Rectal smooth muscle tissue (tissue), 1 donor: ENCODE data around the gene TNS1.
A peak's percentile ranks its signal among the peaks of the same experiment; 100 is the strongest.
"Not testable (repeated sequence)": the region's sequence is repeated elsewhere in the genome, so short reads cannot be mapped to it uniquely, and the experiment has no call there.

Source experiments
- H3K27ac ChIP-seq: one replicate; pipeline ENCODE4 v1.7.0; 2013; ENCODE audit warnings: low read depth, low read length, inconsistent platforms
- H3K27me3 ChIP-seq: one replicate; pipeline ENCODE4 v1.7.0; 2013; ENCODE audit warnings: low read length; ENCODE audit not compliant: control insufficient read depth, insufficient read depth
- H3K36me3 ChIP-seq: one replicate; pipeline ENCODE4 v1.7.0; 2013; ENCODE audit warnings: low read length; ENCODE audit not compliant: control insufficient read depth, insufficient read depth
- H3K4me1 ChIP-seq: one replicate; pipeline ENCODE4 v1.7.0; 2013; ENCODE audit warnings: low read length; ENCODE audit not compliant: control insufficient read depth, insufficient read depth
- H3K4me3 ChIP-seq: one replicate; pipeline ENCODE4 v1.7.0; 2013; ENCODE audit warnings: low read length
- H3K9ac ChIP-seq: one replicate; pipeline ENCODE4 v1.7.0; 2013; ENCODE audit warnings: low read length

TNS1 gene

DNA sequence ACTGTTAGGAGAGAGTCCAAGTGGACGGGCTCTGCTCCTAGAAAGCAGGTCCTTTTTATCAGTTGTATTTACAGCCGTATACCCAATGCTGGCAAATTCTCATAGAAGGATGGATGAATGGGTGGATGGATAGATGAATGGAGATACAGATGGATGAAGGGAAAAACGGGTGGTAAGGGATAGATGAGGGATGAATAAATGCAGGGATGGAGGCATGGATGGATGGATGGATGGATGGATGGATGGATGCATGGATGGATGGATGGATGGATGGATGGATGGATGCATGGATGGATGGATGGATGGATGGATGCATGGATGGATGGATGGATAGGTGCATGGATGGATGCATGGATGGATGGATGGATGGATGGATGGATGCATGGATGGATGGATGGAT, 193.8 kb downstream of the TNS1 start:
- H3K4me1 ChIP-seq = peaks cover 36% of the 10 kb centered on the region
- not testable (repeated sequence) for H3K4me3 ChIP-seq, H3K27me3 ChIP-seq, H3K9ac ChIP-seq
- peaks cover 55% of the 10 kb centered on the region for H3K36me3 ChIP-seq
- peak overlapping the region; percentile 50 for H3K27ac ChIP-seq

DNA sequence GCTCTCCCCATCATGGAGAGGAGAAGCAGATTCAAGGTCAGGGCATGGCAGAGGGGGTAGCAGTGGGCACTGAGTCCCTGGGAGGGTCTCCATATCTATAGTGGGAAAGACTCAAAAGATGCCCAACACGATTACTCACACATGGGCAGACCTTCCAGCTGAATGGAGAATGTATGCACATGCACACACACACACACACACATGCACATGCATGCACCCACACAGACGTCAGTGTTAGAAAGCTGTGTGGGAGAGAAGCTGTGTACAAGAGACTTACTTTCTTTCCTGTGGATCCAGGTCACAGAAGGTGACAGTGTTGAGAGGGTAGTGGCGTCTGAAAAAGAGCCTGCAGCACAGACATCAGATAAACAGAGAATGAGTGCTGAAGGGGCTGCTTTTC, 194.5 kb downstream of the TNS1 start:
- H3K36me3 ChIP-seq = peaks cover 52% of the 10 kb centered on the region
- H3K4me1 ChIP-seq = peaks cover 36% of the 10 kb centered on the region
- H3K9ac ChIP-seq = no peak overlapping the region
- H3K4me3 ChIP-seq = no peak overlapping the region
- H3K27me3 ChIP-seq = no peaks in the 10 kb centered on the region
- peak overlapping the region; percentile 50 for H3K27ac ChIP-seq

DNA sequence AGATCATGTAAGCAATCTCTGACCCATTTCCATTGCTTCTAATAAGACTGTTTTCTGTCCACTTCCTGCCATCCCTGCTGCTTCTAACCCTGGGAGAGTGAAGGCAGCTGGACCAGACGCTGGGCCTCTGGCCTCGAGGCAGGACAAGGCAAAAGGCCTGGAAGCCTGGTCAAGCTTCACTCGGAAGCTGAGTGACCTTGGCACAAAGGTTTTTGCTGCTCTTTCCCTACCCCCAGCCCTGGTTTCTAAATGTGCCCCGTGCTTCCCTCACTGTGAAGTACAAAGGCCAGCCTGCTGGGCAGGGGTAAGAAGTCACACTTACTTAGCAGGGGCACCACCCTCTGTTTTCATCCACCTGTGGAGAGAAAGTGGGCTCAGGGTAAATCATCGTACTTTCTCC, 195.0 kb downstream of the TNS1 start:
- no peaks in the 10 kb centered on the region for H3K27me3 ChIP-seq
- H3K27ac ChIP-seq = peak overlapping the region; percentile 50
- H3K4me1 ChIP-seq = peaks cover 36% of the 10 kb centered on the region
- no peak overlapping the region for H3K4me3 ChIP-seq
- peaks cover 53% of the 10 kb centered on the region for H3K36me3 ChIP-seq
- no peak overlapping the region for H3K9ac ChIP-seq

DNA sequence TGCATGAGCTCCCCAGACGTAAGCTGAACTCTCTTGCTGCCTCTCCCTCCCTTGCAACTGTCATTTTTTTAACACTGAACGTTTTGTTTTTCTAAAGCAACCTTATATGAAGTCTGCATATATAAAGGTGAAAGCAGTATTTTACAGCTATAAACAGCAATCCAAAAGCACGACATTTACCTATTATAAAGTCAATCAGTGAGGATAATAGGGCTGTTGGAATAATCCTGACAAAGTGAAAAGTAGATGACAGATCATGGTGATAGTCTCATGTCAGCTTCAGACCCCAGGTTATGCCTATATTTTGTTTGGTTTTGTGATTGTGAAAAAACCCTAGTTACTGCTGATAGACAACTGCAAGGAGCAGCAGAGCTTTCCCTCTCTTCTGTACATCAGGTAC, 195.8 kb downstream of the TNS1 start:
- Histone ChIP-seq H3K4me1 (peaks cover 36% of the 10 kb centered on the region), H3K27me3 (no peaks in the 10 kb centered on the region), H3K36me3 (peaks cover 46% of the 10 kb centered on the region), H3K9ac (no peak overlapping the region), H3K27ac (peak overlapping the region; percentile 77), H3K4me3 (no peak overlapping the region)

DNA sequence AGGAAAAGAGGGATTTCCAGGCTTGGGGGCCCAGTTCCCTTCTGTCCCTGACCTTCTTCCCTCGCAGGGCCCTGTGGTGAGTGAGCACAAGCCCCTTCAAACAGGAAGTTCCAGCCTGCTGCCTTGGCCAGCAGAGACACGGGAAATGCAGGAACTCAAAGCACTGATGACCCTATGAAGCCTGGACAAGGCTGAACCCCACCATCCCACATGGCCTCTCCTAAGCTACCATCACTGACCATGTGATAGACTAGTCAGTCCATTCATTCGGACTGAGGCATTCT, 196.4 kb downstream of the TNS1 start:
- no peak overlapping the region for H3K4me3 ChIP-seq
- H3K27me3 ChIP-seq = no peaks in the 10 kb centered on the region
- H3K36me3 ChIP-seq = peaks cover 41% of the 10 kb centered on the region
- H3K9ac ChIP-seq = no peak overlapping the region
- peak overlapping the region; percentile 77 for H3K27ac ChIP-seq
- H3K4me1 ChIP-seq = peaks cover 36% of the 10 kb centered on the region

DNA sequence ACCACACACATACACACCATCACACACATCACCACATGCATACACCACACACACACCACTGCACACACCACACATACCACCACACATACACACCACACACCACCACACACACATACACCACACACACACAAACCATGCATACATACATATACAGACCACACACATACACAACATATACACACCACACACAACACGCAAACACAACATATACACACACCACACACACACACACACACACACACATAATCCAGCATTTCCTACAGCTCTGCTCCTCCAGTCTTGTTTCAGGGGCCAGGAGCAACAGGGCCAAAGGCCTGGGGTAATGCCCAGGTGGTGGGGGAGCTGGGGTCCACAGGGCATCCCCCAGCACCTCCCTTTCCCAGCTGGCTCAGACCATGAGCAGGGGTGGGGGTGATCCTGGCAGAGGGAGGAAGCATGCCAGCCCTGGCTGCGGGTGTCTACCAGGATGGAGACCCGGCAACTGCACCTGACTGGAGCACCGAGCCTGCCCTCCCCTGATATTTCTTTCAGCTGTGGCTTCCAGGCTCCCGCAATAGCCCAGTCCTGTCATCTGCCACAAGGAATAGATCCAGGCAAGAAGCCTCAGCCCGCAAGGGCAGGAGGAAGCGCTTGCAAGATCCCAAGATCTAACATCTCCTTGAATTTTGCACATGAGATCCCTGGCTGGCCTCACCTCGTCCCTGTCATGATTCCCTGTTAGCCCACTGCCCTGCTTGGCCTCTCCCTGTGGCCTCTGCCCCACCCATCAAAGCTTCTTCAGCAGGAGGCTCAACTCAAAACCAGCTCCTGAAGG, 196.9 kb downstream of the TNS1 start:
- Histone ChIP-seq H3K4me3 (no peak overlapping the region), H3K9ac (no peak overlapping the region), H3K27me3 (no peaks in the 10 kb centered on the region), H3K4me1 (peaks cover 36% of the 10 kb centered on the region), H3K36me3 (peaks cover 38% of the 10 kb centered on the region), H3K27ac (peak overlapping the region; percentile 77)

DNA sequence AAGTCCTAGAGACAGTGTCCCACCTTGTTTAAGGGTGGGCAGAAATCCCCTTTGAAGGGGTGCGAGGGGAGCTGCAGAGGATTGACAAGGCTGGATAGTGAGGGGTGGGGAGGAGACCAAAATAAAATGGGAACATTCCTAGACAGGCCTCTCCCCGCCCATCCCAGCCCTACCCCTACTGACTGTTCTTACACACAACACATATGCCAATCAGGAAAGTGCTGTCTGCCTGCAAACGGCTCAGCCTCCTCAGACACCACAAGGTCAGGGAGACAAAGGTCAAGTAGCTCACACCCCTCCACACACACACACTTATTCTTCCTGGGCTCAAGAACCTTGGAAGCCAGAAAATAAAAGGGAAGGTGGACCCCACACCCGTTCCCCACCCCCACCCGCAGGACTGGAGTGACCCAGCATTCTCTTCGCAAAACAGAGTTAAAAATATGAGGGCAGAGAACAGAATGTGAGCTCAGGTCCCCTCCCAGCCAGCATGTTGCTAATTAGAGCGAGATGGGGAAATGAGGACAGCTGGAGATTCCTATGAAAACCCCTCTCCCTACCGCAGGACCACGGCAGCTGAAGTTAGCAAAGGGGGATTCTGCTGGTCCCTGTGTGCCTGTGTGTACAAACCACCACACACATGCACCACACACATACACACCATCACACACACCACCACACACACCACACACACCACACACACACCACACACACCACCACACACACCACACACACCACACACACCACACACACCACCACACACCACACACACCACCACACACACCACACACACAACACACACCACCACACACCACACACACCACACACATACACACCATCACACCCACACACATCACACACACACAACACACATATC, 197.8 kb downstream of the TNS1 start:
- Histone ChIP-seq H3K27me3 (no peaks in the 10 kb centered on the region), H3K36me3 (peaks cover 32% of the 10 kb centered on the region), H3K4me1 (peaks cover 33% of the 10 kb centered on the region), H3K9ac (no peak overlapping the region), H3K4me3 (no peak overlapping the region), H3K27ac (peak overlapping the region; percentile 77)

DNA sequence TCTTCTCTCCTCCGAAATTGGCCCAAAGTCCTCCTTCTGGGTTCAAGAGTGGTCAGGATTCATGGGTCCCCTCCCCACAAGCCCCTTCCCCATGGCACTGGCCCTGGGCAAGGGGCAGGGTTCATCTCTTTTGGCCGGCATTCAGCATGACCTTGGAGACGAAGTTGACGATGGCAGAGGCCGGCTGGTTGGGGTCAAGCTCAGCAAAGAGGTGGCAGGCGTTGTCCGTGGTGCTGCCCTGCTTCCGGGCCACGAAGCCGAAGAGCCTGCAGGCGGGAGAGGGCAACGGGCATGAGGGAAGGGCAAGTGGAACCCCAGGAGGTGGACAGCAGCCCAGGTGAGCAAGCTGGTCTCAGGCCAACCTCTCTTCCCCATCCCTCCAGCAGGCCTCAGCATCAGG, 198.5 kb downstream of the TNS1 start:
- peak overlapping the region; percentile 21 for H3K27ac ChIP-seq
- peaks cover 31% of the 10 kb centered on the region for H3K4me1 ChIP-seq
- H3K9ac ChIP-seq = no peak overlapping the region
- H3K27me3 ChIP-seq = no peaks in the 10 kb centered on the region
- no peak overlapping the region for H3K4me3 ChIP-seq
- H3K36me3 ChIP-seq = peaks cover 25% of the 10 kb centered on the region

DNA sequence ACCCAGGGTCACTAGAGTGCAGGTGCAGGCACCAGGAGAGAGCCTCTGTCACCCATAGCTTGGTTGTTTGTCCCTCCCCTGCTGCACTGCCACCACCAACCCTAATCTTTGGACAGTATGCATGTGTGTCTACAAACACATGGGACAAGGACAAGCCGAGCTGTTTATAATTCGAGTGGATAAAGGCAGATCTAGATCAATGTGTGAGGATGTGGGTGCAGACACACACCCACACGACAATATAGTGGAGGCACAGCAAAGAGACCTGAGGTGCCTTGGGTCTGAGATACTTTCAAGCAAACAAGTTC, 199.2 kb downstream of the TNS1 start:
- H3K27ac ChIP-seq = no peak overlapping the region
- peaks cover 21% of the 10 kb centered on the region for H3K36me3 ChIP-seq
- peaks cover 28% of the 10 kb centered on the region for H3K4me1 ChIP-seq

DNA sequence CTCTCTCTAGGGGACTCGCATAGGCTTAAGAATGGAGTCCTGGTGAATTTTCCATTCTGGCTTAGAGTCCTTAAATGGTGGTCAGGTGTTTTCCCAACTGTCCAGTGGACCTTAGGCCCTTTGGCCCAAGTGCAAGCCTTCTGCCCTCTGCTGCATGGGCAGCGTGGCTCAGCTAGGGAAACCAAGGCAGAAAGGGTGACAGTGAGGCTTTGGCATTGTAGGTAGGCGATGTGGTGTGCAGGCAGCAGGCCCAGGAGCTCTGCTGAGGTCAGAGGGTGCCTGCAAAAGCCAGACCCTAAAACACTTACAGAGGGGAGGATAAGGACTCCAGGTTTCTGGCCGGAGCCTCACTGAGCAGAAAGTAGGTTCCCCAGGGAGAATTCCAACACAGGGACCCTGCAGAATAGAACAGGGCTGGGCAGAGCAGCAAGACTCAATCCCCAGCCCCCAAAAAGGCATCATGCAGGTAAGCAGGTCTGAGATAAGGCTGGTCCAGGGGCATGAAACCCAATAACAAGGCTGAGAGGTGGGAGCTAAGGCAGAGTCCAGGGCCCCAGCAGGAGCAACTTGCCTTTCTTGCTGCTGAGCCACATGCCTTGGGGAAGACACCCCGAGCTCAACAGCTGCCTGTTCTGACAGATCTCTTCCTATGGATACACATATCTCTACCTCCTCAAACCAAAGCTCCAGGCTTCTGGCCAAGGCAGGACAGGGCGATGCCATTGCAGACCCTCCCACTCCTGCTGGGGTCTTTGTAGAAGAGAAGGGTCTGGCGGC, 199.7 kb downstream of the TNS1 start:
- Histone ChIP-seq H3K9ac (no peak overlapping the region), H3K4me1 (peaks cover 23% of the 10 kb centered on the region), H3K4me3 (no peak overlapping the region), H3K27me3 (no peaks in the 10 kb centered on the region), H3K27ac (no peak overlapping the region), H3K36me3 (peaks cover 16% of the 10 kb centered on the region)

More for the DNA sequence above, 199.2 kb downstream of the TNS1 start:
- Histone ChIP-seq H3K9ac (no peak overlapping the region), H3K27me3 (no peaks in the 10 kb centered on the region), H3K4me3 (no peak overlapping the region)

DNA sequence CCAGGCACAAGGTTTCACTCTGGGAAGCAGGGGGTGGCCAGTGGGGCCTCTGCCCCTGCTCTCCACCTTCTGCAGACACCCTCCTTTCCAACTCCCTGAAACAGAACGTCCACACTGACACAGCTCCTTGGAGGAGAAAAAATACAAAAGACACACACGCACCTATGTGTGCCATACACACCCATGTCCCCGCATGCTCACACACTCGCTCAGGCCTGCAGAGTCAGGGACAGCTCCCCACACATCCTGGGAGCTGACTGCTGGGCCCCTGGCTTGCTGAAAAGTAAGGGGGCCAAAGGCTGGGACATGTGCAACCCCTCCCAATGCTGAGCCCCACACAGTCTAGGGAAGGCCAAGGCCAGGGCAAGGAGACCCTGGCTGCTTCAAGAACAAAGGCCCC, 200.5 kb downstream of the TNS1 start:
- Histone ChIP-seq H3K4me1 (peaks cover 17% of the 10 kb centered on the region), H3K27ac (peak overlapping the region; percentile 57), H3K9ac (no peak overlapping the region), H3K4me3 (no peak overlapping the region), H3K27me3 (no peaks in the 10 kb centered on the region), H3K36me3 (peaks cover 16% of the 10 kb centered on the region)

DNA sequence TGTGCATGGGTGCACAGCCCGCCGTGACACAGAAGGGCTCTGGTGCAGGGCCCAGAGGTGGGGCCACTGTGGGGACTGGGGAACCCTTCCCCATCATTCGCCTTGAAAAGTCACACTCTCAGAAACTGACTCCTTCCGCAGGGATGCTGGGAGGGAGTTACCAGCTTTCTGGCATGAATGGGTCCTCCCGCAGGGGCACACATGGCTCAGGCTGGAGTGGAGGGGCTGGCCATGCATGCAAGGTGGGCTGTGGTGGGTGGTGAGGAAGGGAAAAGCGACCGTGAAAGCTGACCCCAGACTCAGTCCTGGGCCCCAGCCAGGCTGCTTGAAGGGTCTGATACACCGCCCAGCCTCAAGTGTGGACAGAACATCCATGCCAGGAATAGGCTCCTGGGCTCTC, 201.1 kb downstream of the TNS1 start:
- Histone ChIP-seq H3K27ac (peak overlapping the region; percentile 57), H3K9ac (no peak overlapping the region), H3K4me3 (no peak overlapping the region), H3K27me3 (no peaks in the 10 kb centered on the region), H3K36me3 (peaks cover 16% of the 10 kb centered on the region), H3K4me1 (peaks cover 13% of the 10 kb centered on the region)
